T-helper 9 cell (primary cell): ENCODE data around the gene NSF.
"Not testable (repeated sequence)": the region's sequence is repeated elsewhere in the genome, so short reads cannot be mapped to it uniquely, and the experiment has no call there.

Experiments
- DNase-seq: peaks from one replicate; pipeline ENCODE4 v3.0.0-alpha.2; 2020

Gene NSF

DNA sequence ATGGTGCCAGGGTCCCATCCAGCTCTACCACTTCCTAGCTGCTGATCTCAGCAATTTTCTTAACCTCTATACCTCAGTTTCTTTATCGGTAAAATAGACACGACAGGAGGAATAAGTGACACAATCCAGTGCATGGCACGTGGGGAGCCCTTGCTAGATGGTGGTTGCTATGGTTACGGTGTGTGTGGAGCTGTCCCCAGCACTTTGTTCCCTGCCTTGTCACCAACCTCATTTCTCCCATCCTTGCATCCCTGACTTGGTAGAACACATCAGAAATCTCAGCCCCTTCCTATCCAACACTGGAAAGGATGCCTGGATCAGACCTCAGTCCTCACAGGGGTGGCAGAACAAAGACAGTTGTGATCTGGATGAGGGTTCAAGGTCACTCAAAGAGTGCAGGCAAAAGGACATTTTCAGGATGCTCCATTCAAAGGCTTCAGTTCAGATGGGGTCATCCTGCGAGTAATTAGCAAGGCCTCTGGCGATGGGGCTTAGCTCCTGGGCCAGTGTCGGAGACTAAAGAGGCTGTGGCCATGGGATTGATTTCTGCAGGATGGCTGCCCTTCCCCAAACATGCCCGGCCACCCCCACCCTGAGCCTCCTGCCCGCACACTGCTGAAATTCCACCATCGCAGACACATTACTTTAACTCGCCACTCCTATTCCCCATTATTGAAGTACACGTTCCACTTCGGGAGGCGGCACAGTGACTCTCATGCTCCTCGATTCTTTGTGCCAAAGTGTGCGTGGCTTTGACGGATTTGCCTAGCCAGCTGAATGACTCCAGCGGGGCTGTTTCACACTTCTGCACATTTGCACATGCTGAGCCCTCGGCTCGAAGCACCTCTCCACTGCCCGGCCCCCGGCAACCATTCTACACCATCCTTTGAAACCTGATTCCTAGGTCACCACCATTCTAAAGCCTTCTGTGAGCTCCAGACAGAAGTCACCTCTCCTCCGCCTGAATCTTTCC lies 187.8 kb downstream of the NSF start:
- DNase-seq, result no peak

DNA sequence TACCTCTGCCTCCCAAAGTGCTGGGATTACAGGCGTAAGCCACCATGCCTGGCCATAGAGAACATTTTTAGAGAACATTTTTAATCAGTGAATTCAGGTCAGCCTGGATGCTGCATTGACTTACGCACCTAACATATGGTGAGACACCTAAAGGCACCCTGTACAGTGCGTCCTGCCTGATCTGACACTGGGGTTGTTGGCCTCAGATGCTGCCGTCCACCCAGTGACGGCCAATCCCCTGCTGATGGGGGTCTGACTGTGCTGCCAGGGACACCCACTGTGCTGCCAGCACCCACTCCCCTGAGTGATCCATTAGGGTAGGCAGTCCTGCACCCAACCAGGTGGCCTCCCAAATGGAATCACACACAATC lies 189.5 kb downstream of the NSF start:
- DNase-seq, result no peak

DNA sequence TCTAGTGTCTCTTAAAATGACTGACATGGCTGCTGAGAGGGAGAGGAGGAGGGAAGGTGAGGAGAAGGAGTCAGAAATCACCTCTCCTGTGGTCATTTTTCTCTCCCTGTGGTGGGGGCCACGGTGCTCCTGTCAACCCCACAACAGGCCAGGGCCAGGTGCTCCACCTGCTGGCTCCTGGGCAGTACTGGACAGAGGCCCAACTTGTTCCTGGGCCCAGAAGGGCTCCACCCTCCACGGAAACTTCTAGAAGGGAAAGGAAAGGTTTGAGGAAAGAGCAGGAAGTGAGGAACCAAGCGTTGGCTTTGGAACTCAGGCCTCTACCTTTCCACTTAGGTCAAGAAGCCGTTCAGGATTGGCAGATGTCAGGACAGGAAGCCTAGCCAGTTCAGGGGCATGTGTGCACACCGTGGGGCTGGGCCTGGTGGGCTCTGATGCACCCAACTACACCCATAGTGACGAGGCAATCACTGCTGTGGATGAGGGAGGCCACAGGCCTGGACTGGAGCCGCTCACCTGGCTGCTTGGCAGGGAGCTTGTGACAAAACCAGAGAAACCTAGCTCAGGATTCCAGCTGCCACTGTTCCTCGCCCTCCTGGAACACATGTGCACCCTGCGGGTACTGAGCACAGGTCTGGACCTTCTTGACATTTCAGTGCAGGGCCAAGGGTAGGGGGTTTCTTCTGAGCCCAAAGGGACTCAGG lies 191.9 kb downstream of the NSF start:
- no peak for DNase-seq

DNA sequence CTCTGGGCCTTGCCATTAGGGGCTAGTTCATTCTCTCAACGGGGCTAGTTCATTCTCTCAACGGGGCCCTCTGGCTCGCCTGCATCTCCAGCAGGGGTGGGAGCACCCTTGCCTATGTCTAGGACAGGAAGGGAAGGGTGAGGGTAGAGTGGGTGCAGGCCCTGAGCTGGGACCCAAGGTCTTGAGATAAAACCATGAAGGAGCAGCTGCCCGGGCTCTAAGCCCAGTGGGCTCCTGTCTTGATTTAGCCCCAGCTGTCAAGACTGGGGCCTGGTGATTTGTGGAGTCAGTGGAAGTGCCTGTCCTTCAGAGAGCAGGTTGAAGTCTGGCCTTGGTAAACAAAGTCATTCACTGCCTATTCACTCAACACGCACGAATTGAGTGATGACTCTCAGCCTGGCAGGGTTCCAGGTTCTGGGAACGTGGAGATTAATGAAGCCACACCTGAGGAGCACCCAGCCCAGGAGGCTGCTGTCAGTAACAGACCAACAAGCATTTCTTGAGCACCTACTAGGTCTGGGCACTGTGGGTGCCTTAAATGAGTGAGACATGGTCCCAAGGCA lies 192.6 kb downstream of the NSF start:
- DNase-seq, result no peak

DNA sequence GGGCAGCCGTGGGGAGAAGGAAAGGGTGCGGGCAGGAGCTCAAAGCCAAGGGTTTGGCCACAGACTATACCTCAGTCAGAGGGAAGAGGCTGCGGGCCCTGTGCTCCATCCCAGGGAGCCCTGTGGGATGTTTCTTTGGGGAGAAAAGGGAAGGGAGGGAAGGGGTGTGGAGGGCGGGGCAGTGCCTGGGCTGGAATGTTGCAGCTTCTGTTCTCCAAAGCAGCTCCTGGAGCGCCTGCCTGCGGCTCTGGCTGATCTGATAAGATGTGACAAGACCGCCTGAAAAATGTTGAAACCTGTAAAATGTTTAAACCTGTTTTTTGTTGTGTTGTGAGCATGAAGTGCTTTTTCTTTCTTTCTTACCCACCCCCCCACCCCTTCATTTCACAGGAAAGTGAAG lies 195.2 kb downstream of the NSF start:
- no peak for DNase-seq

DNA sequence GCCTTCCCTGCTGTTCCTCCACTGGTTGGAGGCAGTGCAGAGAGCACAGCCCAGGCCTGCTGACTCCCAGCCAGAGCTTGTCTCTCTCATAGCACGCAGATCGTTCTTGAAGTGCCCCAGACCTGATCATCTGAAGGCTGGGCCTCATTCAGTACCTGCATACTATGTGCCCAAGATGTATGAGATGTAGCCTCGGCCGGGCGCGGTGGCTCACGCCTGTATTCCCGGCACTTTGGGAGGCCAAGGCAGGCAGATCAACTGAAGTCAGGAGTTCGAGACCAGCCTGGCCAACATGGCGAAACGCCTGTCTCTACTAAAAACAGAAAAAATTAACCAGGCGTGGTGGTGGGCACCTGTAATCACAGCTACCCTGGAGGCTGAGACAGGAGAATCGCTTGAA lies 197.0 kb downstream of the NSF start:
- no peak for DNase-seq

DNA sequence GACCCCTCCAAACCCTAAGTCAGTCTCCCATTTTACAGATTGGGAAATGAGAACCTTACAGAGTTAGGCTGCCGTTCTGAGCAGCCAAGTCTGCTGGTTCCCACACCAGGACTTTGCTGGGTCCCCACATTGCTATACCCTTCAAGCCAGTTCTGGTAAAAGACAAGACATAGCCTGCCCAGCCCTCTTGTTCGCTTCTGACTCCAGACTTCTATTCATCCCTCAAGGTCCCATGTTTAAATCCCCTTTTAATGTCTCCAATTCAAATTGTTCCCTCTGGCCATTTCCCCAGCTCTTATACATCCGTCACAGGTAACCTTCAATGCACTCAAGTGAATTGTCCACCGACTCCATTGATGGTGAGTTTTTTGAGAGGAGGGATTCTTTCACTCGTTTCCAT lies 197.8 kb downstream of the NSF start:
- no peak for DNase-seq

DNA sequence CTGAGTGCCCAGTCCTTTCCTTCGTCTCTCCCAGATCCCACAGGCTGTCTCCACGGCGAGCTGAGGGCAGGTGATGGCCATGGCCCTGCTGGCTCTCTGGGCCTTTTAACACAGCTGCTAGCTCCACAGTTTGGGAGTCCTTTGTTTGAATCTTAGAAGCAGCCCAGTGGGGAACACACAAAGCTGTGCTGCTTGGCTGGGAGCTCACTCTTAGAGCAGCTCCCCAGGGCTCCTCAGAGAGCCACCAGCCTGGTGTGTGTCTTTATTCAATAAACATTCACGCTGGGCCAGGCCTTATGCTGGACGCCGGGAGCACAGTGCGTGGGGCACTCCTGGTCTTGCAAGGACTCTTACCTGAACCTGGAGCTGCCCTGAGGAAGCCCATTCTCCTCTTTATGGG lies 198.3 kb downstream of the NSF start:
- no peak for DNase-seq

DNA sequence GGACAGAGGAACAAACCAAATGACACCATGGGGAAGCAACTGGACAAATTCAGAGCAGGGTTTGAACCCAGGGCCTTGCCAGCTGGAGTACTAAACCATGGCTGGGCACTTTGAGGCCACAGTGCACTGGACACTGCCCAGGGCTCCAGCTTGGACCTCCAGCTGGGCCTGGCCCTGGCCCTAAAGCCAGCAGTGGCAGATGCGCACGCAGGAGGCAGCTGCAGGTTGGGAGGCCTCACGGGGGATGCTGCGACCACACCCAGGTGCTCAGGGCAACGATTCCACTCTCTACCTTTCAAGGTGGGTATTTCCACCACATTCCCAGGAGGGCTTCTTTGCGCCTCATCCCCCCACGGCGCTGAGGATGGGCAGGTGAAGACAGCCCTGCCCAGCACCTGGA lies 199.1 kb downstream of the NSF start:
- DNase-seq, result no peak

DNA sequence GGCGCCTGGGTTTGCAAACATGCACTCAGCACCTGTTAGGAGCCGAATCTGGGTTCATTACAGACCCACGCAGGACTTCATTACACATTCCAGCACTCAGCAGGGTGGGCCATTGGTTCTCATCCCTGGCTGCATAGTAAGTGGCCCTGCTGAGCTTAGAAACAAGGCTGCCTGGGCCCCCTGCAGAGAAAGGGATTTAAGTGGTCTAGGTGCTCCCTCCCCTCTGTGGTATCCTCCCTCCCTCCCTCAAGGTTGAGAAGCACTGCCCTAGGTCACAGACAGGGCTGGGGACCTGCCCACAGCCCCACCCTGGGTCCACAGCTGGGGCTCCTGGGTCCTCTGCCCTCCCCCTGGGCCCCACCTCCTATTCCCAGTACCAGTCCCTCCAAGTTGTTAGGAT lies 199.7 kb downstream of the NSF start:
- no peak for DNase-seq

DNA sequence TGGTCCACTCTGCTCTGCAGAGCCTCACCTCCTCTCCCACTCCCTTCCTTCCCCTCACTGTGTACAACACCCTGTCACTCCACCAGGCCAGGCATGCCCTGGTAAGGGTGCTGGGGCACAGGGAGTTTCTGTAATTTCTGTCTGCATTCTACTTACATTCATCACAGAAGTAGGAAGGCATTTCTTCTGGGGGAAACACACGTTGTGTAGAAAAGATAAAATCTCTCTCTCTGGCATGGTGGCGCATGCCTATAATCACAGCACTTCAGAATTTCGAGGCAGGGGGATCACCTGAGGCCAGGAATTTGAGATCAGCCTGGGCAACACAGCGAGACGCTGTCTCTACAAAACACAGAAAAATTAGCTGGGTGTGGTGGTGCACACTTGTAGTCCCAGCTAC lies 201.1 kb downstream of the NSF start:
- DNase-seq, result no peak

DNA sequence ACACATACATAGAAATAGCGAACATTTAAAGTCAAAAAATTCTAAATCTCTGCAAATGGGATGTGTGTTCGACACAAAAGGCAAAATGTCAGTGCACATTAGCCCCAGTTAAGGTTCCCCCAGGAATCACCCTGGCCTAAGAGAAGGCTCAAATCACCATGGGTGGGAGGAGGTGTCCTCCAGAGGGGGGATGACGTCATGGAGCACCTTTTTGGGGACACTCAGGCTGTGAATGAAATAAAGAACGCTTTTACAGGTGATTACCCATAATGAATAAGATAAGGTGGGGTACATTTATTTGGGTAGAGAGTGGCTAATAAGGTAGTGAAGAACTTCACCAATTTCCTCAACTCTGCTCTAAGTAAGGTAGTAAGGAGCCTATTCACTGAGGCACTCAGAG lies 201.6 kb downstream of the NSF start:
- no peak for DNase-seq

DNA sequence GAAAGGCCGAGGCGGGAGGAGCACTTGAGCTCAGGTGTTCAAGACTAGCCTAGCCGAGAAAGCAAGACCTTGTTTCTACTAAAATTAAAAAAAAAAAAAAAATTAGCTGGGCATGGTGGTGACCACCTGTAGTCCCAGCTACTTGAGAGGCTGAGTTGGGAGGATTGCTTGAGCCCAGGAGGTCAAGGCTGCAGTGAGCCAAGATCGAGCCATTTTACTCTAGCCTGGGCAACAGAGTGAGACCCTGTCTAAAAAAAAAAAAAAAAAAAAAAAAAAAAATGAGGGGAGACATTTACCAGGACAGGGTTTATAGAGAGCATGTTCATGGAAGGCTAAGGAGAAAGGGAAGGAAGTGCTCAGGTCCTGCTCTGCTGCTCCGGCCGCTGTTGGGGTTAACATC lies 202.6 kb downstream of the NSF start:
- DNase-seq, result not testable (repeated sequence)

DNA sequence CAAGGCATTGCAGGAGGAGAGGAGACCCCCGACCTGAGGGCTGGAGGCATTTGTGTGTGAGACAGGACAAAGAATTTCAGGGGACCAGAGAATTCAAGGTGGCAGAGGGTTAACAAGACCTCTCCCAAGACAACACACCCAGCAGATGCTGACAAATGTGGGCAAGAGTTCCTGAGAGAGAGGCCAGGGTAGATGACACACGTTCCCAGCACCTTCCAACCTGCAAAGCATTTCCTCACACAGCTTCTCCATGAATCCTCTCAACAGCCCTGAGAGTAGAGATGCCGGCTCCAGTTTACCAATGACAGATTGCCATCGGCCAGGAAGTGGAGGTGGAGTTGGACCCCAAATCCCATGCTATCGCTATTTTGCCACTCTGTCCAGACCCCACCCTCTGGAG lies 203.1 kb downstream of the NSF start:
- no peak for DNase-seq

DNA sequence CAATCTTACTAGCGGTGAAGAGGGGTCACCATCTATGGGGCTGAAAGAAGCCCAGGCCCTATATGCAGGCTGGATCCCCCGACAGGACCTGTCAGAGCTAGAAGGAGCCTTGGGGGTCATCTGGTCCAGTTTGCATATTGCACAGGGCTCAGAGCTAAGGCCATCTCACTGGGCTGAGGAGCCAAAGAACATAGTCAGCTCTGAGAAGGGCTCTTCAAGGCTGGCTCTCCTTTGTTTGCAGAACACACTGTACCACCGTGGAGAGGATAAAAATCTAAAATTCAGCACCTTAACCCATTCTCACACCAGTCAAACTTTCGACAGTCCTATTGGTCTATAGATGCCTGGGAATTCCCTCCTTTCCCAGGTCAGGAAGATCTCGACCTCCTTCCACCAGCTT lies 203.8 kb downstream of the NSF start:
- DNase-seq, result no peak

DNA sequence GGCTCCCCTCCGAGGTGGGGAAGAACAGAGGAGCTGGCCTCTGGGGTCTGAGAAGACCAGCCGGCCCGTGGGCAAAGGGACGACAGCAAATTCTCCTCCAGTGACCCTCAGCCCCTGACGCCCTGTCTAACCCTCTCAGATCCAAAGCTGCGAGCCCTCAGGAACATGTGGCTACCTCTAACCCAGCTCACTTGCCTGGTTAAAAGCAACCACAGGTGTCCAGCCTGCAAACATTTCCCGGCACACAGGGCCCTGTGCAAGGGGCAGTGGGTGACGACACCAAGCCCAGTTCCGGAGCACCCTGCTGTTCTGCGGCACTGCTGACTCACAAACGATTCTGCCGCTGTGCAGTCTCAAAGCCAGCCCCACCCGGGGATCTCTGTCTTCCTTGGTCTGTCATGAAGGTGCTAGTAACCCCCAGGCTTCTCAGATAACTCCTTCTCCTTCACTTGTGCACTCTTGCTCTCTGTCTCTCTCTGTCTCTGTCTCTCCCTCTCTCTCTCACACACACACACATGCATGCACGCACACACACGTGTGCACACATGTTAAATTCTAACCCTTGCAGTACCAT lies 205.0 kb downstream of the NSF start:
- DNase-seq, result no peak

DNA sequence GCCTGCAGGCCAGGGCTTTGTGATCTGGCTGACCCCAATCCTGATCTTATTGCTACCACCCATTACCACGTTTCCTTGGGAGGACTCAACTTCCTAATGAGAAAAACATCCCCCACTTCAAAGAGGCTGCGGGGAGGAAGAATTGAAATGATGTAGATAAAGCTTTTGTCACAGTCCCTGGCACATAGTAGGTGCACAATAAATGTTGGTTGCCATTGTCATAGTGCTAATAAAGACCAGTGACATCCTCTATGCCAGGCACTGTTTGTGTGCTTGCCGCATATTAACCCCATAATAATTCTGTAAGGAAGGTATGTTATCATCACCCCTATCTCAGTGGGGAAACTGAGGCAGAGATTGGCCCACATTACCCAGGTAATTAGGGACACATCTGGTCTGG lies 205.6 kb downstream of the NSF start:
- no peak for DNase-seq

DNA sequence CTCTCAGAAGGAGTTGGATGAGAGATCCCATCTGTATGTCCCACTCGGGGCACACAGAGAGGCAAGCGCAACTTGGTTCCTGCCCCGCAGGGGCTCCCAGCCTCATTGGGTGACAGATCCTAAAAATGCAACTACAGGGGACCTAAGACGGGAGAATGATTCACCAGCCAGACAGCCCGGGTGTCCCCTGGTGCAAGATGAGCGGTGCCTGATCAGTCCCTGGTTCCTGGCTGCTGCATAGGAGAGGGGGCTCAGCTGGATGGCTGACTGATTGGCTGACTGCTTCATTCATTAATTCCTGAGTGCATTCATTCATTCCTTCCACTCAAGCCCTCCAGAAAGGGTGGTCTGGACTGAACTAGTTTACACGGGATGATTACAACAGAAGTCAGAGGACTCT lies 206.1 kb downstream of the NSF start:
- no peak for DNase-seq

DNA sequence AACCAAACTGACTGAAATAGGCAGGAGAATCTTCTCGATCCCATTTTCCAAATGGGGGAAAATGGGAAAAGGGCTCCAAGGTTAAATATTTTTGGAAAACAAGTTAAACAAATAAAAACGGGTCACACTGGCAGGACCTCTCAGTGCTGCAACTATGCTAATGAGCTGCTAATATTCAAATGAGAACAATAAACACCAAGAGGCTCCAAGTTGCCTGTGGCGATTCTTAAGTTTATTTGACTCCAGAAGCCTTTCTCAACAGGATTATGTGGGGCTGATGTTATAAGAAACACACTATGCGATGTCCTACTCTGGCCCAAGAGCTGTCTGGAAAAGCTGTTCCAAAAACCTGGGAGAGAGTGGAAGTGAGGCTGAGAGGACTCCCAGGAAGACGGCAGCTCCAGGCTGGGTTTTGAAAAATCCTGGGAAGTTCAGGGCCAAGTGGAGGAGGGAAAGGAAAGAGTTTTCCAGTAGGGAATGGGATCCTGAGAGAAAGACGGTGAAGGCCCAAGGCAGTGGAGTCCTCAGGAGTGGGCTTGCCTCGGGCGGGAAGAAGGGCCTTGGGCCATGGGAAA lies 206.6 kb downstream of the NSF start:
- DNase-seq, result no peak

DNA sequence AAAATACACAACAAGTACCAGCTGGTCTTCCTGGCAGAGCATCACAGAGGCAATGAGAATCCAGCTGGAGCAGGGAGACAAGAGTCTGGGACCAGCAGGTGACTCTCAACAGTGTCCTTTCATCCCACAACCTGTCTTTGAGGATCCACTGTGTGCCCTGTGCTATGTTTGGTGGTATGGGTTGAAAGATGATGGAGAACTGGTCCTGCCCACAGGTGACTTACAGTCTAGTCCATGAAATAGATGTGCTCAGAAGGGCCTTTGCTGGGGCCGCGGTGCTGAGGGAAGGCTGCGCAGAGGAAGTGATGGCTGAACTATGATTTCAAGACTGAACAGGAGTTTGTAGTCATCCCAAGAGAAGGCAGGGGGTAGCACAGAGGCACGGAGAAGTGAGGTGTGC lies 210.1 kb downstream of the NSF start:
- no peak for DNase-seq

DNA sequence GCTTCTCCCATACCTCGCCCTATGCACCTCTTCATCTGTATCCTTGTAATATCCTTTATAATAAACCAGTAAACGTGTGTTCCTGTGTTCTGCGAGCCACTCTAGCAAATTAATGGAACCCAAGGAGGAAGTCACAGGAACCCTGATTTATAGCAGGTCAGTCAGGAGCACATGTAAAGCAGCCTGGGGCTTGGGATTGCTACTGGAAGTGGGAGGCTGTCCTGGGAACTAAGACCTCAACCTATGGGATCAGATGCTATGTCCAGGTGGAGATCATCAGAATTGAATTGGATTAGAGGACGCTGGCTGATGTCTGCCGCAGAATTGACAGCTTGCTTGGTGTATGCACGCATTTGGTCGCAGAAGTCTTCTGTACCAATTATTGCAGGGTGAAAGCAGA lies 212.3 kb downstream of the NSF start:
- DNase-seq, result no peak

DNA sequence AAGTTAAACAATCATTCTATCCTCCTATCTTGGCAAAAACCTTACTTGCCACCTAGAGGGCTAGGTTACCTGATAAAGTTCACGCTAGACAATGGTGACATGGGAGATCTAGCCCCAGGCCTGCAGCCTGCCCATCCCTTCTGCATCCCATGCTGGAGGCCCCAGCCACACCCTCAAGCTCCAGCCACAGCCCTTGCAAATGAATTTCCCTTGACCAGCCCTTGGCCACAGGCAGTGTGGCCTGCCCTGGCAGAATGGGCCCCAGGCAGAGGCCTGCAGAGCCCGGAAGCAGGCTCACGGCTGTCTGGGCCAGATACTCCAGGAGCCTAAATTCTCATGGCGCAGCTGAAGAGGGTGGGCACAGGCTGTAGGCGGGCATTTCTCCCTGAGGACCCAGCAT lies 213.1 kb downstream of the NSF start:
- no peak for DNase-seq

DNA sequence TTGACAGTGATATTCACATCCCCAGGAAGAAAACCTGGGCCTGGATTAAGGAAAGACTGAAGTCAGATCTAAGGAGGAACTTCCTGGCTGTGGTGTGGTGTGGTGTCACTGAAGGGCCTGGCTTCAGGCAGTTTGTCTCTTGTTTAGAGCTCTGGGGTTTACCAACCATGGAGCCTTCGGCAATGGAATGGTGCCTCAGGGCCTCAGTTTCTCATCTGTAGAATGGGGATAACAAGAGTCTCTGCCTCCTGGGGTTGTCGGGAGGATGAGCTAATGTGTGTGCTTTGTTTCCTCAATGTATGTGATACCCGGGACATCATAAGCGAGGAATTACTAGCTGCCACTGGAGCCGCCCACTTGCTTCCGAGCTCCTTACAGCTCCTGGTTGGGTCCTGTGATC lies 215.3 kb downstream of the NSF start:
- DNase-seq, result no peak
